HCT116 (cell line): ENCODE results near the gene NR1H3. TPM values are rescaled to one million over a fixed set of nuclear protein-coding genes. Genes with fewer than 3 reads are reported as not detected.

Experiments
- ATAC-seq: fragments of 200-7000 bp; cut with Tn5 transposase; 2 replicates; pipeline ENCODE4 v1.9.1; 2020; ENCODE audit warnings: mild to moderate bottlenecking, moderate library complexity
- BruUV-seq: library from RNA; stranded (reverse); fragments of 400-500 nt; replicated peaks from 2 replicates; lab custom pipeline; 2021; lab: Mats Ljungman, UMichigan
- CTCF ChIA-PET: fragments of 300-600 bp; sonication (Branson Sonifier 250); formaldehyde crosslinking; loops from one replicate; lab custom pipeline; 2021; ENCODE audit warnings: antibody characterized with exemption; lab: Charles Lee
- POLR2A ChIA-PET: fragments of 300-600, 350-600 bp; sonication (Branson Sonifier 250); formaldehyde crosslinking; loops from one replicate; lab custom pipeline; 2021; ENCODE audit warnings: antibody characterized with exemption; lab: Charles Lee
- RAD21 ChIA-PET, 2 experiments: fragments of 300-600 bp; sonication (Branson Sonifier 250); formaldehyde crosslinking; loops; one replicate each; lab custom pipeline; 2023; ENCODE audit warnings: low total read pairs in 2 of 2; ENCODE audit not compliant: uncharacterized antibody in 2 of 2, unreplicated experiment in 2 of 2, low non-redundant PET in 1 of 2; lab: Charles Lee
- DNase-seq: peaks from one replicate; pipeline ENCODE4 v3.0.0-alpha.2; 2010; ENCODE audit warnings: low read depth, low spot score
- H2AFZ ChIP-seq: fragments of 200-600 bp; shearing (Covaris generic), sonication (generic); 2 replicates; pipeline ENCODE4 v1.6.1; 2017; ENCODE audit warnings: low read depth, mixed run types, mixed read lengths, antibody characterized with exemption, low read length; ENCODE audit not compliant: poor library complexity, severe bottlenecking
- H3K27ac ChIP-seq: 2 replicates; pipeline ENCODE4 v1.5.1; 2012; ENCODE audit warnings: low read depth, low read length
- H3K27me3 ChIP-seq: fragments of 200-600 bp; sonication (generic); 2 replicates; pipeline ENCODE4 v1.6.1; 2016; ENCODE audit warnings: mixed run types, low read length, mixed read lengths; ENCODE audit not compliant: insufficient read depth
- H3K36me3 ChIP-seq, 2 experiments: fragments of 200-500 bp in 1 of 2; fragments of 200-600 bp in 1 of 2; sonication (Bioruptor generic) in 1 of 2; sonication (generic) in 1 of 2; 2 replicates each; pipeline versions ENCODE4 v1.5.1 to v1.6.1; 2014 to 2016; ENCODE audit warnings: low read length in 2 of 2, inconsistent platforms in 1 of 2, mixed read lengths in 1 of 2, mixed run types in 1 of 2; ENCODE audit not compliant: insufficient read depth in 2 of 2, control insufficient read depth in 1 of 2
- H3K4me1 ChIP-seq, 2 experiments: fragments of 200-600 bp in 1 of 2; sonication (generic) in 1 of 2; 2 replicates each; pipeline versions ENCODE4 v1.5.1 to v1.6.1; 2012 to 2017; ENCODE audit warnings: low read length in 2 of 2, inconsistent platforms in 1 of 2, mild to moderate bottlenecking in 1 of 2, mixed read lengths in 1 of 2, mixed run types in 1 of 2, moderate library complexity in 1 of 2; ENCODE audit not compliant: insufficient read depth in 2 of 2, control insufficient read depth in 1 of 2
- H3K4me2 ChIP-seq: fragments of 200-600 bp; sonication (generic); 2 replicates; pipeline ENCODE4 v1.6.1; 2017; ENCODE audit warnings: mixed run types, low read length, mixed read lengths
- H3K4me3 ChIP-seq, 2 experiments: fragments of 200-600 bp in 1 of 2; sonication (generic) in 1 of 2; replicated peaks in 1 of 2; 2 replicates each; pipeline ENCODE4 v1.5.1; 2011 to 2016; ENCODE audit warnings: low read length in 2 of 2, control low read depth in 1 of 2, low read depth in 1 of 2, mild to moderate bottlenecking in 1 of 2, mixed read lengths in 1 of 2, mixed run types in 1 of 2
- H3K79me2 ChIP-seq: fragments of 200-600 bp; sonication (generic); 2 replicates; pipeline ENCODE4 v1.6.1; 2017; ENCODE audit warnings: mild to moderate bottlenecking, mixed run types, low read length, moderate library complexity, mixed read lengths; ENCODE audit not compliant: insufficient read depth
- H3K9ac ChIP-seq: fragments of 200-600 bp; sonication (generic); 2 replicates; pipeline ENCODE4 v1.6.1; 2016; ENCODE audit warnings: low read length, mixed read lengths
- H3K9me2 ChIP-seq: fragments of 200-600 bp; sonication (generic), shearing (Covaris generic); 2 replicates; pipeline ENCODE4 v1.6.1; 2017; ENCODE audit warnings: mixed run types, mild to moderate bottlenecking, moderate library complexity; ENCODE audit not compliant: insufficient read depth
- H3K9me3 ChIP-seq, 2 experiments: fragments of 200-500 bp in 1 of 2; fragments of 200-600 bp in 1 of 2; sonication (Bioruptor generic) in 1 of 2; sonication (generic) in 1 of 2; 2 replicates each; pipeline ENCODE4 v1.6.1; 2014 to 2017; ENCODE audit warnings: low read length in 2 of 2, mixed read lengths in 2 of 2, inconsistent platforms in 1 of 2, low read depth in 1 of 2, mild to moderate bottlenecking in 1 of 2, mixed run types in 1 of 2, moderate library complexity in 1 of 2; ENCODE audit not compliant: control insufficient read depth in 1 of 2, insufficient read depth in 1 of 2
- H4K20me1 ChIP-seq: fragments of 200-600 bp; sonication (generic), shearing (Covaris generic); 2 replicates; pipeline ENCODE4 v1.6.1; 2017; ENCODE audit warnings: mixed run types, mild to moderate bottlenecking, moderate library complexity; ENCODE audit not compliant: insufficient read depth
- ATF3 ChIP-seq: IDR thresholded peaks from 2 replicates; pipeline ENCODE4 v1.6.1; 2012
- CEBPB ChIP-seq: IDR thresholded peaks from 2 replicates; pipeline ENCODE4 v1.6.1; 2012; ENCODE audit warnings: low read depth
- EGR1 ChIP-seq: IDR thresholded peaks from 2 replicates; pipeline ENCODE4 v1.6.1; 2012; ENCODE audit warnings: low read depth
- ELF1 ChIP-seq: IDR thresholded peaks from 2 replicates; pipeline ENCODE4 v1.6.1; 2012; ENCODE audit warnings: low read depth, borderline replicate concordance
- EZH2 ChIP-seq: fragments of 200-600 bp; sonication (generic); IDR thresholded peaks from 2 replicates; pipeline ENCODE4 v1.6.1; 2017; ENCODE audit warnings: antibody characterized with exemption, mixed run types
- EZH2phosphoT487 ChIP-seq: fragments of 200-600 bp; IDR thresholded peaks from 2 replicates; pipeline ENCODE4 v1.6.1; 2018; ENCODE audit warnings: antibody characterized with exemption, borderline replicate concordance
- FOSL1 ChIP-seq: IDR thresholded peaks from 2 replicates; pipeline ENCODE4 v1.6.1; 2012; ENCODE audit warnings: low read depth
- MAX ChIP-seq: IDR thresholded peaks from 2 replicates; pipeline ENCODE4 v1.6.1; 2012
- POLR2A ChIP-seq: IDR thresholded peaks from 2 replicates; pipeline ENCODE4 v1.7.0; 2011; ENCODE audit warnings: borderline replicate concordance; ENCODE audit not compliant: insufficient read depth, insufficient read length; ENCODE audit errors: extremely low read depth
- POLR2AphosphoS5 ChIP-seq: IDR thresholded peaks from 2 replicates; pipeline ENCODE4 v1.6.1; 2011; ENCODE audit warnings: mild to moderate bottlenecking, low read depth, low read length, moderate library complexity
- SIN3A ChIP-seq: IDR thresholded peaks from 2 replicates; pipeline ENCODE4 v1.6.1; 2012; ENCODE audit warnings: low read depth
- SRF ChIP-seq: IDR thresholded peaks from 2 replicates; pipeline ENCODE4 v1.6.1; 2012; ENCODE audit warnings: low read depth
- TCF7L2 ChIP-seq: IDR thresholded peaks from 2 replicates; pipeline ENCODE4 v1.7.0; 2011; ENCODE audit warnings: borderline replicate concordance, inconsistent platforms; ENCODE audit not compliant: insufficient read depth, insufficient read length; ENCODE audit errors: extremely low read depth
- ZBTB33 ChIP-seq: IDR thresholded peaks from 2 replicates; pipeline ENCODE4 v1.6.1; 2011; ENCODE audit warnings: mild to moderate bottlenecking, low read length, moderate library complexity; ENCODE audit not compliant: insufficient replicate concordance; ENCODE audit errors: extremely low read depth
- ZFX ChIP-seq: fragments of 450-650 bp; IDR thresholded peaks from 2 replicates; pipeline ENCODE4 v1.6.1; 2017
- ZNF274 ChIP-seq: fragments of 200-500 bp; sonication (Bioruptor generic); IDR thresholded peaks from 2 replicates; pipeline ENCODE4 v1.6.1; 2014; ENCODE audit warnings: mild to moderate bottlenecking, low read depth, low read length, inconsistent platforms
- intact Hi-C: fragments of 100-400 bp; cut with micrococcal nuclease; formaldehyde crosslinking; loops from 2 replicates; pipeline ENCODE4 v1.10.0; 2022
- total RNA-seq: library from RNA; stranded (reverse); gene quantifications from one replicate; pipeline ENCODE4 v1.2.1, GENCODE V29; 2021; ENCODE audit not compliant: unreplicated experiment
- TF ChIP-seq, protein P1 (sequence below): IDR thresholded peaks from 2 replicates; pipeline ENCODE4 v1.6.1; 2012; ENCODE audit warnings: low read depth

Gene NR1H3
- total RNA-seq, 1 experiment from 2014 or later, result 23.5 TPM

GRCh38 chr11:47235163-47235562, 22.6 kb upstream of the NR1H3 start:
- no peaks in the 10 kb centered on the region for H3K9me2 ChIP-seq
- ChIA-PET POLR2A (interaction anchor here (0.7 to 0.9 kb wide), 2 partner anchors 13 to 21 kb away, joined by 3 read pairs; partner anchors contain the start of gene ACP2), RAD21 (no interaction called here), CTCF (no interaction called here)
- H3K4me2 ChIP-seq, result no peak overlapping the region
- H3K9me3 ChIP-seq, result no peaks in the 10 kb centered on the region
- ATAC-seq (no peak), DNase-seq (no peak)
- peaks cover 16 to 20% of the 10 kb centered on the region in 2 experiments; a peak in 3 of 4 replicates for H3K36me3 ChIP-seq
- H3K27ac ChIP-seq, result no peak overlapping the region
- no peaks in the 10 kb centered on the region for H3K27me3 ChIP-seq
- no peak overlapping the region for H2AFZ ChIP-seq
- no peaks in the 10 kb centered on the region for H3K79me2 ChIP-seq
- peaks cover 0 to 8% of the 10 kb centered on the region in 2 experiments; a peak in 1 of 4 replicates for H3K4me1 ChIP-seq
- no peaks in the 10 kb centered on the region for H4K20me1 ChIP-seq
- no peak overlapping the region for H3K4me3 ChIP-seq
- TF ChIP-seq TCF7L2 (no peak), ELF1 (no peak), POLR2AphosphoS5 (no peak), SRF (no peak), ZNF274 (no peak), ATF3 (no peak), EZH2 (no peak), FOSL1 (no peak), MAX (no peak), EZH2phosphoT487 (no peak), POLR2A (no peak), CEBPB (no peak), ZFX (no peak), EGR1 (no peak), SIN3A (no peak), ZBTB33 (no peak)
- TF ChIP-seq, protein P1, sequence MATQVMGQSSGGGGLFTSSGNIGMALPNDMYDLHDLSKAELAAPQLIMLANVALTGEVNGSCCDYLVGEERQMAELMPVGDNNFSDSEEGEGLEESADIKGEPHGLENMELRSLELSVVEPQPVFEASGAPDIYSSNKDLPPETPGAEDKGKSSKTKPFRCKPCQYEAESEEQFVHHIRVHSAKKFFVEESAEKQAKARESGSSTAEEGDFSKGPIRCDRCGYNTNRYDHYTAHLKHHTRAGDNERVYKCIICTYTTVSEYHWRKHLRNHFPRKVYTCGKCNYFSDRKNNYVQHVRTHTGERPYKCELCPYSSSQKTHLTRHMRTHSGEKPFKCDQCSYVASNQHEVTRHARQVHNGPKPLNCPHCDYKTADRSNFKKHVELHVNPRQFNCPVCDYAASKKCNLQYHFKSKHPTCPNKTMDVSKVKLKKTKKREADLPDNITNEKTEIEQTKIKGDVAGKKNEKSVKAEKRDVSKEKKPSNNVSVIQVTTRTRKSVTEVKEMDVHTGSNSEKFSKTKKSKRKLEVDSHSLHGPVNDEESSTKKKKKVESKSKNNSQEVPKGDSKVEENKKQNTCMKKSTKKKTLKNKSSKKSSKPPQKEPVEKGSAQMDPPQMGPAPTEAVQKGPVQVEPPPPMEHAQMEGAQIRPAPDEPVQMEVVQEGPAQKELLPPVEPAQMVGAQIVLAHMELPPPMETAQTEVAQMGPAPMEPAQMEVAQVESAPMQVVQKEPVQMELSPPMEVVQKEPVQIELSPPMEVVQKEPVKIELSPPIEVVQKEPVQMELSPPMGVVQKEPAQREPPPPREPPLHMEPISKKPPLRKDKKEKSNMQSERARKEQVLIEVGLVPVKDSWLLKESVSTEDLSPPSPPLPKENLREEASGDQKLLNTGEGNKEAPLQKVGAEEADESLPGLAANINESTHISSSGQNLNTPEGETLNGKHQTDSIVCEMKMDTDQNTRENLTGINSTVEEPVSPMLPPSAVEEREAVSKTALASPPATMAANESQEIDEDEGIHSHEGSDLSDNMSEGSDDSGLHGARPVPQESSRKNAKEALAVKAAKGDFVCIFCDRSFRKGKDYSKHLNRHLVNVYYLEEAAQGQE, result no peak
- no peak overlapping the region for H3K9ac ChIP-seq
- intact Hi-C loops, result no loop called here
- BruUV-seq, result no TSS peak
